NCI-H446 treated with DMSO at 0.1 percent for 48 hours (cell line): ENCODE results near the gene GSTA4.
A peak's percentile ranks its signal among the peaks of the same experiment; 100 is the strongest.
"Not testable (repeated sequence)": the region's sequence is repeated elsewhere in the genome, so short reads cannot be mapped to it uniquely, and the experiment has no call there.

Experiments
- DNase-seq: peaks from one replicate; lab custom pipeline; 2025; lab: John Stamatoyannopoulos, UW

GSTA4 gene

DNA sequence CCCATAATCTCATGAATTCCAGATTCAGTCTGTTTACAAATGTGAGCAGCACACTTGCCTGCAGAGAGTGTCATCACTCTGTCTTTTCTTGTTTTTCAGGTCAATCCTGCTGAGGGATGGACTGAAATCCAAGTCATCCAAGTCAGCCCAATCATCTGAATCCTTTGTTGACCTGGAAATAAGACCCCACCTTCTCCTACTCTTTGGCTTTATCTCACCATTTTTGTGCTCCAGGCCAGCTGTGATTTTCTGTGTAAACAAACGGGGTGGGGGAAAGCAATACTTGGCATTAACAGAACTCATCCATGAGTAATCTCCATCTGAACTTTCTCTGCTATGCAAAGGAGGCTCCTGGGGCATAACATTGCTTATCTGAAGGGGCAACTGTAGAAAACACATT is 16.9 kb upstream of the GSTA4 start:
- no peak for DNase-seq

DNA sequence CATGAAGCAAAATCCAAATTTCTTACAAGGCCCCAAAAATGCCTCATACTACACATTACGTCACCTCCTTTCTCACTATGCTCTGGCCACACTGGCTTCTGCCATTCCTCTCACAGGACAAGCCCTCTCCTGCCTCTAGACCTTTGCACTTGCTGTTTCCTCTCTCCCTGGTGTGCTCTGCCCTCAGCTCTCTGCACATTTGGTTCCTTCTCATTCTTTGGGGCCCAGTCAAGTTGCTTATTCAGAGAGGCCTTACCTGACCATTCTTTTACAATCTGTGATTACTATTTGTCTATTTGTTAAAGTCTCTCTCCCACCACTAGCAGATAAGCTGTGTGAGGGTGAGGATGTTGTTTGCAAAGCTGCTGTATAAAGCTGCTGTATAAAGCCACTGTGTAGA is 15.4 kb upstream of the GSTA4 start:
- no peak for DNase-seq

DNA sequence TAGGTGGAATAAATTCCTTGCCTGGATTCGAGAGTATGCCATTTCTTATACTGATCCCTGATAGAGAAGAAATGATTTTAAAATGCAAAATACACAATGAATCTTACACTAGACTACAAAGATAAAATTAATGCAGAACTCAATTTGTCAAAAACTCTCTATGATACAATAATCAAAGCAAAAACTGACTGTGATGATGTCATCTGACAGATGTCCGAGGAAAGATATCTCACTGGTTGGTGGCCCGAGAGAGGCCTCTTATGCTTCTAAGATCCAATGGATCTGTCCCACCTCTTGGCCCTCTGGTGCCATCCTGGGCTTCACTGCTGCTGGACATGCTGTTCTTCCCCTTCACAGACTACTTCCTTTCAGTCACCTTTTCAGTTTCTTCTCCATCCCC is 14.4 kb upstream of the GSTA4 start:
- no peak for DNase-seq

DNA sequence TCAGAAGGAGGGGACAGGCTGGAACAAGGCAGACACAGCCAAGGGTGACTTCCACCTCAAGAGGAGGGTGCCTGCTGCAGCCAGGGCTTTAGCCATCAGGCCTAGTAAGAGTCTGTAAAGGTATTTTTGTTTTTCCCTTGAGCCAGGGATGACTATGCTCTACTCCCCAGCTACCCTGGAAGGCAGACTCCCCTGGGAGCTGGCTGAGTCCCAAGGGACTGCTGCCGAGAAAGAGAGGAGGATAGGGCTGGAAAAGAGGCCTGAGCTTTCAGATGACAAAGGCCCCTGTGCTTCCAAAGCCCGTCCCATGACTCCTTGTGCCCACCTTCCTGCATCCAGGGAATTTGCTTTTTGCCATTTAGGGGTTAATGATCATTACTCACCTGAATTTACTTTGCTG is 14.0 kb upstream of the GSTA4 start:
- DNase-seq, result no peak

DNA sequence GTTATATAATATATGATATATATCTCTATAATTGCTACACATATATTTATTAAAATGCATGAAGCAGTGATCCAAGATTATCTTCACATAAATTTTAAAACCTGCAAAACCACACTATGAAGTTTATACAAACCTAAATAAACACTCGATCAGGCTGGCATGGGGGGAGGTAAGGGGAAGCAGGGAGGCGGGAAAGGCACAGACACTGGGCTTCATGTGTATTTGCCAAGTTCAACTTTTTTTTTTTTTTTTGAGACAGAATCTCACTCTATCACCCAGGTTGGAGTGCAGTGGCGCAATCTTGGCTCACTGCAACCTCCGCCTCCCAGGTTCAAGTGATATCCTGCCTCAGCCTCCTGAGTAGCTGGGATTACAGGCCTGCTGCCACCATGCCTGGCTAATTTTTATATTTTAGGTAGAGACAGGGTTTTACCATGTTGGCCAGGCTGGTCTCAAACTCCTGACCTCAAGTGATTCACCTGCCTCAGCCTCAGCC is 13.2 kb upstream of the GSTA4 start:
- DNase-seq, result not testable (repeated sequence)

DNA sequence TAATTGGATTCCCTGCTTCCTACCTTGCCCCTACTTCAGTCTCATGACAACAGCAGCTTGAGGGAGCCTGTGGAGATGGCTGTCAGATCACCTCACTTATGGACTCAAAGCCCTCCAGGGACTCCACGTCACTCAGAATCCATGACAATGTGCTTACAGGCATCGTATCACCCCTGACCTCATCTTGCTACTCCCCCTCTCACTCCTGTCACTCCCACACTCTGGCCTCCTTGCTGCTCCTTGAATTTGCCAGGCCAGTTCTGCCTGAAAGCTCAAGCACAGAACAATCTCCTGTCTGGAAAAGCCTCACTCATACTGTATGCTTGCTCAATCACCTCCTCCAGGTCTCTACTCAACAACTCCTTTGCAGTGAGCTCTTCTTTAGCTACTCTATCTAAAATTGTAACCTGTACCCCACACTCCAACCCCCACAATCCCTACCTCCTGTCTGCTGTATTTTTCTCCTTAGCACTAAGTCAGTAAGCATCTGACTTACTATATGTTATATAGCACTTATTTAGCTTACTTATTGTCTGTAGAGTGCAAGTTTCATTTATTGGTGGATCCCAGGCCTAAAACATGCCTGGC is 10.7 kb upstream of the GSTA4 start:
- DNase-seq, result no peak

DNA sequence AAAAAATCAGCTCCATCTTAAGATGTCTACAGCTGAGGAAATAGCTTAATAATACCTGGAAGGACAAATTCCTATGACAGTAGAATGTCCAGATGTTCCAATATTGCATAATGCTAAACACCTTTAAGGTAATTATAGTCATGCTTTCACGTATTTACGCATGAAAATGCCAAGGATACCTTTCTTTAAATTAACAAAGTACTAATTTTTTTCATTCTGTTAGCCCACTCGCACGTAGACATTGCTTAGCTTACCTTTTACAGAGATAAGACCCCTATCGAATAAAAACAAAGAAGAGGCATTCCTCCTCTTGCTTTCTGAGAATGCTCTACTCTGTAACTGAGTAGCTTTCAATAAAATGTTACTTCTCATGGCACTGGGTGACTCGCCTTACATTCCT is 4.4 kb upstream of the GSTA4 start:
- no peak for DNase-seq

DNA sequence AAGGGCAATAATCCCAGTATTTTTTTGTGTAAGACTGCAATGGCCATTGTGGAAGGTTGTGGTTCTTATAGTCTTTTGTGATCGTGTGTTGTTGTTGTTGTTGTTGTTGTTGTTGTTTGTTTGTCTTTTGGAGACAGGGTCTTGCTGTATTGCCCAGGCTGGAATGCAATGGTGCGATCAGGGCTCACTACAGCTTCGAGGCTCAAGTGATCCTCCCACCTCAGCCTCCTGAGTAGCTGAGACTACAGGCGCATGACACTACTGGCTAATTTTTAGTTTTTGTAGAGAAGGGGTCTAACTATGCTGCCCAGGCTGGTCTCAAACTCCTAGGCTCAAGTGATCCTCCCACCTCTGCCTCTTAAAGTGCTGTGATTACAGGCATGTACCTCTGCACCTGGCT is 3.5 kb upstream of the GSTA4 start:
- no peak for DNase-seq

DNA sequence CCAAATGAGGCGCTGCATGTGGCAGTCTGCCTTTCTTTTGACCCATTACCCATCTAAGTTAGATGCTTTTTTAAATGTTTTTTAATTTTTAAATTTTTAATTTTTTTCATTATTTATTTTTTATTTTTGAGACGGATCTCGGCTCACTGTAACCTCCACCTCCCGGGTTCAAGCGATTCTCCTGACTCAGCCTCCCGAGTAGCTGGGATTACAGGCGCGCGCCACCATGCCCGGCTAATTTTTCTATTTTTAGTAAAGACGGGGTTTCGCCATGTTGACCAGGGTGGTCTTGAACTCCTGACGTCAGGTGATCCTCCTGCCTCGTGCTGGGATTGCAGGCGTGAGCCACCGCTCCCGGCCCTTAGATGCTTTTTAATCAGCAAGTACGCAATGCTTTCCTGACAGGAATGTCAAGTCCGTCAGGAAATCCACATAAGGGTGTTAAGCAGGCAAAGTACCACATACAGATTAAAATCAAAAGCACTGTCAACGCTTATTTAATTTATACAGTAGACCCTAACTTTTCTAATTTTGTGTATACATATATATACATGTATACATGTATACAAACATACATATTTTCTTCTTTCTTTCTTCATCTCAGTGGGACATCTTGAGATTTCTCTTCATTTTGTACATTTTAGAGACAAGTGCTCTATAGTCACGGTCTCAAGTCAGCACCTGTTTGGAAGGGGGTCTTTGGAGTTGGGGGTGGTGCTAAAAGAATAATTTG is 995 bp upstream of the GSTA4 start:
- peak; percentile 28 for DNase-seq

DNA sequence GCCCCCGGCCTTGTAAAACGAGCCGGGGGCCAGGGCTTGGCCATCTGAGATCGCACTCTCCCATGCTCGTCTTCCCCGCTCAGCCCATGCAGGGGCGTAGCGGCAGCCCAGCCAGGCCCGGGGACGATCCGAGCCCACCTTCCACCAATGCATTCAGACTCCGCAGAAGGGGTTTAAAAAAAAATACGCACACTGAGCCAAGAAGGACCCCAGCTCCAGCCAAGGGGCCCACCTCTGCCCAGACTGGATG is 320 bp downstream of the GSTA4 start:
- no peak for DNase-seq

DNA sequence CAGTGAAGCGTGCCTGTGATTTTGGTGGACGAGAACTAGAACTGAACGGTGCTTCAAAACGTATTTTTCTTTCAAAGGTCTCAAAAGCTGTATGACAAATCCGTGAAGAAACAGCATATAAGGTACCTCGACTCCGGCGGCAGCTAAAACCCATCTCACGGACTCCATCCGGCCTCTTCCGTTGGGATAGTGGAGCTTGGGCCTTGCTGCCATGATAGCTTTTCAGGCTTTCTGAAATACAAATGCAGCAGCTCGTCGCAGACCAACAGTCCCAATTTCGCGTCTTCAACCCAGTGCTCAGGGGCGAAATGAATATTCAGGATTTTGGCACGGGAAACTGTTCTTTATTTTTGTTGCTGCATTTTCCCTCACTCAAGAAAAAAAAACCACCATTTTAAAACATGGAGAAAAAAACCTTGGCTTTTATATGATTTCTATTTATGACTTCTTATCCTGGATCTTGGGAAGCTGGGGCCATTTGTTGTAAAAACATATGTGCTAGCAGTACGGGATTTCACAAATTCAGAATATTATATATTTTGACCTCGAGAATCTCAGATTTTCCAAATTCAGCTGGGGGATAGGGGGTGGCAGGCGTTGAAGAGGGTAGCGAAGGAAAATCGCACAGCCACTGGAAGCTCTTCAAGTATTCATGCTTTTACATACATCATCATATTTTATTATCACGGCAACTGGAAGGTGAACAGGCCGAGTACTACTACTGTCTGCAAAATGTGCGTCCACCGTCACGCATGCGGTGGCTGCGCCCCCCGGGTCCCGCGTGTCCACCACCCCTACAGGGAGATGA is 849 bp downstream of the GSTA4 start:
- no peak for DNase-seq

DNA sequence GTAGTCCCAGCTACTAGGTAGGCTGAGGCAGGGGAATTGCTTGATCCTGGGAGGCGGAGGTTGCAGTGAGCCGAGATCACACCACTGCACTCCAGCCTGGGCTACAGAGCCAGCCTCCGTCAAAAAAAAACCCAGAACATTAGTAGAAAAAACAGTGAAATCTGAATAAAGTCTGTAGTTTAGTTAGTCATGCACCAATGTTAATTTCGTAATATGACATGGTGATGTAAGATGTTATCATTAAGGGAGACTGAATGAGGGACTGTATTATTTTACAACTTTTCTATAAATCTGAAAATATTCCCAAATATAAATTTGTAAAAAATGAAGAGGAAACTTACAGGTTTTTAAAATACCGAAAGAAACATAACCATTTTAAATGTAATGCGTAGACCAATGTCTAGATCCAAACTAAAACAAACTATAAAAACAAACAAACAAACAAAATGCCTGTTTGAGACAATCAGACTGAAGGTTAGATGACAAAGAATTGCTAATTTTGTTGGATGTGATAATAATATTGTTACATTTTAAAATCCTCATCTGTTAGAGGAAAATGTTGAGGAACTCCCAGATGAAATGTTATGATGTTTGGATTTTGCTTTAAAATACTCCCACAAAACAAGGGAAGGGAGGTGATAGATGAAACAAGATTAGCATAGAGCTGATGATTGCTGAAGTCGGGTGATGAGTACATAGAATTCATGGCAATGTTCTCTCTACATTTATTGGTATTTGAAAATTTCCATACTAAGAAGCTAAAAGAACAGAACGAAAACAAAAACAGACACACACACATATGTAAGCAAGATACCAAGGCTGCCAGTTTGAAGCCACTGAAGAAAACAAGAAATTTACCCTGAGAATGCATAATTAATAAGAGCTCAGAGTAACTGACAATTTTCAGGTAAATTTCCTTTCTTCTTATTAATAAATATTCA is 1.8 kb downstream of the GSTA4 start:
- no peak for DNase-seq

DNA sequence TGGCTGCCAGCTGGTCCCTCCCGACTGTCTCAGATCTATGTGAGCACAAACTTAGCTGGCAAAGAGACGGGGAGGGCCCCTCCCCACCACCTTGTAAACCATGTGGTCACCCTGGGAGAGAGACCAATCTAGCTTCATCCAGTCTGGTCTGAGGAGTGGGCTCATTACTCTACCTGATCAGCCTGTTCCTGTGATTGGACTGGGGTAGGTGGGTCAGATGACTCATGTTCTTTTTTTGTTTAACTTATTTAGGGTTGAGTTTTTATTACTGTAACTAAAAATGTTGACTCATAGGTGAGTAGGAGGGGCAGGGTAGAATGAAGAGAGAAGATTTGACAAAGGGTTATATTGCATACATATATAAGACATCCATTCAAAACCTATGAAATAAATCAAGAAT is 4.7 kb downstream of the GSTA4 start:
- no peak for DNase-seq

DNA sequence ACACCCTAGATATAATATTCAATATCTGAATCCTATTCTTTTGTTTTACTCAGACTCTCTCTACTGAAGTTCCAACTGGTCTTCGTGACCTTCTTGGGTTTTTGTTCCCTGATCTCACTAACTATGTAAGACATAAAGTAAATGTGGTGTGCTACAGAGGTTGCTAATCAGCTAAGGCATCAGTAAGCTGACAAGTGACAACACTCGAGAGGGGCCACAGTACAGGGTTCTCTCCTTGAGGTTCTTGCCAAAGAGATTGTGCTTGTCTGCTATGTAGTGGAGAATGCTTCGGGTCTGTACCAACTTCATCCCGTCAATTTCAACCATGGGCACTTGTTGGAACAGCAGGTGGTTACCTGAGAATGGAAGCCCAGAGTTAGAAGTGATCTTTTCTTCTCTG is 9.9 kb downstream of the GSTA4 start:
- DNase-seq, result no peak

DNA sequence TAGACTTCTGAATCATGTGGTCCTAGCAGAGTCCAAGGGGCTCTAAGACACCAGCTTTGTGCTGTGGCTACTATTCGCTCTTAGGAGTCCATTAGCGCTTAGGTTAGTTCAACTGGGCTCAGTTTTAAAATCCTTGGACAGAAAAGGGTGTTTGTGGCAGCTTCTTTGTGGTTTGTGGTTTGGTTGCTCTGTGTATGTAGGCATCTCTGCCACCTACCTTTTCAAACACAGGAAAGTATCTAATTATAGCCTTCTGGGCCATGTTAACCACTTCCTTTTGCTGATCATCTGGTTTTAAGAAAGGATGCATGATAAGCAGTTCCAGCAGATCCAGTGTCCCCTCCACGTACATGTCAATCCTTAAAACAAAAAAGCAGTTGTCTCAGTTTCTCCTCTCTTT is 10.8 kb downstream of the GSTA4 start:
- no peak for DNase-seq

DNA sequence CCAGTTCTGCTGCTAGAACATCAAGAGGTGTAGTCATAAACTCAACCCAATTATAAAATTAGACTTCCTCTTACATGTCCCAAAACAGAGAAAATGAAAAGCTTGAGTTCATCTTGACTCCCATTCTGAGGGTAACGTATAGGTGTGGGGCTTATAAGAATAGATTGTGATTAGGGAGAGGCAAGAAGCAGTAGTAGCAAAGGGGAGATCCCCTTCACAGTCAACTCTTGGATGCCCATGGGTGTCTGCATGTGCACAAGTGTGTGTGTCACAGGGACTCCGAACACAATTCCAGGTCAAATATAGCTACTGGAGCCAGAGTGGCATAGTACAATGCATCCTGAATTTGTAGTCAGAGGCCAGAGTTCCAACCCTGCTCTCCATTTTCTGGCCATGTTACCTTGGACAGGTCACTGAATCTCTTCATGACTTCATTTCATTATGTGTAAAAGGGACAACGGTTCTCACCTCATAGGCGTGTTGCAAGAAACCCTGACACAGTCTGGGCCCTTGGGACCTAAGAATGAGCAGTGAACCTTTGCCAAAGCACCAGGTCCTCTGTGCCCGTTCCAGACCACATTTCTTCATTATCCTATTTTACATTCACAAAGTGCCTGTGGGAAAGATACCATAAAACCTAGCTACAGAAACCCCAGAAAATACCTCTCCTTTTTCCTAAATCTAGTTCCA is 11.8 kb downstream of the GSTA4 start:
- no peak for DNase-seq

DNA sequence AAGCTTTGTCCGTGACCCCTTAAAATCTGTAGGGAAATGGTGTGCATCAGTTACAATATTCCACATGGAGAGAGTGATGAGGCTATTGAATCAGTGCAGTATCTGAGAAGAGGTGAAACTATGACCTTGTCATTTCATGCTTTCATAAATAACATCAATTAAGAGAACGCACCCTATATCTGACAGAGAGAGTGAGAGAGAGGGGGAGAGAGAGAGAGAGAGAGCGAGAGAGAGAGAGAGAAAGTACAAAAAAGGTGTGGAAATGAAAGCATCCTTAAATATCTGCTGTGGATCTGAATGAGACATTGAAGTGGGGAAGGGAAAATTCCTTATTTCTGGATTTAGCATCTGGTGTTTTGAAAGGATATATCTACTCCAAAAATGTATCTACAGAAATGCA is 12.4 kb downstream of the GSTA4 start:
- DNase-seq, result no peak

DNA sequence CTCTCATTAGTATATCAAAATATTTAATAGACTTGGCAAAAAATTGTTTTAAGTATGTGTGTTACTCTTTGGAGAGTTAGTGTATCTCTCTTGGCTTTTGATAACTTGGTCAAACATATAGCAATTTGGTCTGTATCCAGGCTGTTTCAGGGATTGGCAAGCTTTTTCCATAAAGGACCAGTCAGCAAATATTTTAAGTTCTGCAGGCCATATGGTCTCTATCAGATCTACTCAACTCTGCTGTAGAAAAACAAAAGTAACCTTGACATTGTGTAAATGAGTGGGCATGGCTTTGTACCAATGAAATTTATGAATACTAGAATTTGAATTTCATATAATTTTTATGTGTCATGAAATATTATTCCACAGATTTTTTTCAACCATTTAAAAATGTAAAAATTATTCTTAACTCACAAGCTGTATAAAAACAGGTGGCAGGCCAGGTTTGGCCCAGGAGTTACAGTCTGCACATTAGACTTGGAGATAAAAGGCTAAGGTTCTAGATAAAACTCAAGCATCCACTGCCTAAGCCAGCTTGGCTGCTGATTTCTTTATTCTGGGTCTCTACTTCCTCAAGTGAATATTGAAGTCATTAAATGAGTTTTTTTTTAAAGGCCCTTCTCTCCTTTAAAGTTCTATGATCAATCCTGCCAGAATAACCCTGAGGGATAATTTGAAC is 13.7 kb downstream of the GSTA4 start:
- DNase-seq, result no peak

DNA sequence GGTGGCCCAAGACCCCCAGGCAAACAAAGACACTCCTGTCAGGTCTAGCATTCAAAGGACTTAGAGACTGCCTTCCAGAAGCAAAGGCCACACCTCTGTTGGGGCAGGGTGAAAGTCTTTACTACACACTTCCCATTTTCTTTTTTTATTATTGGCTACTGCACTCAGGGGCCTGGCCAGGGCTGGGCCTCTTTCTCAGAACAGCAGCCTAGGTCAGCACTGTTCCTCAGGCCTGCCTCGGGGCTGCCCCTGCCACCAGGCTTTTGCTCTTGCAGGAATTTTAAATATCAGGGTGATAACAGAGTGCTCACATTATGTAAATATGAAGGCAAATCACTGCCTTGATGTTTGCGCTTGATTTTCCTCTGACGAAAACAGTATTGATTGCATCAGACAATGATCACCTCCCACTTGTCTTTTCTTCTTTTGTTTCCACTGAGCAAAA is 18.5 kb downstream of the GSTA4 start:
- DNase-seq, result no peak

DNA sequence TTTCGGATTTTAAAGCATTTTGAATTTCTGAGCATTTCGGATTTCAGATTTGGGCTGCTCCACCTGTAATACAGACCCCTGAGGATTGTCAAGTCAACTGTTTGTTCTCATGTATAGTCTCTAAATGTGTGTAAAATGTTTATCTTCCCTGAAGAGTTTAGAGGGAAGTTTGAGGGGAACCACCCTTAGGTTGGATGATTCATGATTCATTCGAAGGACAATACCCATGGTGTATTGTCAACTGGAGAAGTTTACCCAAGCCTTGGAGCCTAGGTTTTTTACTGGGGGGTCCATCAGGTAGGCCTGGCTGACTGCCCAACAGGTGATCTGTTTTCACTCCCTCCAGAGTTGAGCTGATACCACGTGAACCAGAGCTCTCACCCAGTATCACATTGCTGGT is 18.9 kb downstream of the GSTA4 start:
- no peak for DNase-seq

DNA sequence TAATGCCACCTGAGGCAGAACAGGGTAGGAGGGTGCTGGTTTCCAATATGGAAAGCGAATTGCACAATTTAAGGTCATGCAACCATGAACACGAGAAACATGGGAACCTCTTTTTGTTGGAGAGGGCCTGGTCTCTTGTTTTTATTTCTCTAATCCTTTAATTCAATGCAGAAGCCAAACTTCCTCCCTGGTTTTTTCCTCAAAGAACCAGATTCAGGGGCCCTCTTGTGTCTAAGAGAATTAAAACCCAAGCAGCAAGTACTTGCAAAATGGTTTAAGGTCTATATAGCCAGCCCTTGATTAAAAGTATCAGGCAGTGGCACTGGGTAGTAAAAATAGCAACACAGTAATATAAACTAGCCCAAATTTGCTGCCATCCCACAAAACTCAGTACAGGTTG is 19.5 kb downstream of the GSTA4 start:
- DNase-seq, result no peak
